Uterus (tissue), 2 donors: ENCODE results near the gene ZNF516.

Experiments
- CTCF ChIP-seq, 4 experiments: fragments of 200-600 bp in 2 of 4; fragments of 450-650 bp in 2 of 4; sonication (generic) in 2 of 4; IDR thresholded peaks; one replicate each; pipeline ENCODE4 v1.5.1; 2016 to 2019; ENCODE audit warnings: antibody characterized with exemption in 4 of 4, mild to moderate bottlenecking in 2 of 4, moderate library complexity in 1 of 4
- POLR2A ChIP-seq, 2 donors: fragments of 450-650 bp; IDR thresholded peaks; one replicate each; pipeline ENCODE4 v1.6.1; 2016; ENCODE audit warnings: antibody characterized with exemption in 2 of 2, mild to moderate bottlenecking in 1 of 2, moderate library complexity in 1 of 2

GRCh38 chr18:76402026-76402990 is 92.7 kb downstream of the ZNF516 start:
- TF ChIP-seq CTCF (IDR thresholded peaks at IDR 0.05) (no peak), POLR2A (IDR thresholded peaks at IDR 0.05) (no peak)
